ENCODE results near the gene FBXO42. TPM values are rescaled to one million over a fixed set of nuclear protein-coding genes. Genes with fewer than 3 reads are reported as not detected.
A peak's percentile ranks its signal among the peaks of the same experiment; 100 is the strongest.

Gene FBXO42
- total and polyA plus RNA-seq, 9 of the 15 experiments (the other 6 are each of a cell fraction or from before 2014, with no cell fraction given): 7.2 to 24.8 (median 17.4) TPM

- TF ChIP-seq ZBTB49 (CRISPR knock-in tag; IDR thresholded peaks at IDR 0.05; ENCODE audit: borderline replicate concordance) (no peak), ZNF407 (IDR thresholded peaks at IDR 0.05; ENCODE audit: low read depth) (no peak), TOE1 (IDR thresholded peaks at IDR 0.05; ENCODE audit: borderline replicate concordance) (peak; percentile 70; the same call in 1 of the 2 replicates), TOE1 (CRISPR knock-in tag; IDR thresholded peaks at IDR 0.05; ENCODE audit: borderline replicate concordance, low read depth) (no peak), CXXC5 (CRISPR knock-in tag; IDR thresholded peaks at IDR 0.05) (peak; percentile 84), PYGO2 (tag; IDR thresholded peaks at IDR 0.05) (no peak), ZNF449 (CRISPR knock-in tag; IDR thresholded peaks at IDR 0.05) (peak; percentile 74; the same call in 1 of the 2 replicates), ZSCAN29 (IDR thresholded peaks at IDR 0.05) (no peak), SAP30 (IDR thresholded peaks at IDR 0.05; ENCODE audit: borderline replicate concordance, insufficient read depth, low read depth, low read length, poor library complexity, severe bottlenecking) (no peak), ZNF280B (CRISPR knock-in tag; IDR thresholded peaks at IDR 0.05) (no peak)
These were observed 85.7 kb downstream of the FBXO42 start (continued) for GRCh38 chr1:16266411-16267118.

Data from K562 (cell line).